Activated CD8-positive, alpha-beta T cell treated with anti-CD3 and anti-CD28 coated beads for 36 hours (primary cell): ENCODE measurements around the gene RIC1. TPM values are rescaled to one million over a fixed set of nuclear protein-coding genes. Genes with fewer than 3 reads are reported as not detected.
A peak's percentile ranks its signal among the peaks of the same experiment; 100 is the strongest.
"Not testable (repeated sequence)": the region's sequence is repeated elsewhere in the genome, so short reads cannot be mapped to it uniquely, and the experiment has no call there.

Source experiments
- ATAC-seq: fragments of 200-7000 bp; cut with Tn5 transposase; one replicate; pipeline ENCODE4 v1.10.0; 2021; ENCODE audit warnings: mild to moderate bottlenecking, moderate library complexity
- CTCF ChIA-PET: fragments of 350-600 bp; sonication (Branson Sonifier 250); formaldehyde crosslinking; loops from one replicate; lab custom pipeline; 2021; ENCODE audit warnings: antibody characterized with exemption; lab: Charles Lee
- POLR2A ChIA-PET: fragments of 350-600 bp; sonication (Branson Sonifier 250); formaldehyde crosslinking; loops from one replicate; lab custom pipeline; 2021; ENCODE audit warnings: antibody characterized with exemption; lab: Charles Lee
- DNase-seq: peaks from one replicate; pipeline ENCODE4 v3.0.0-alpha.2; 2020
- H3K27ac Mint-ChIP-seq: one replicate; pipeline ENCODE4 v1.8.0; 2021; ENCODE audit warnings: mild to moderate bottlenecking, mixed read lengths
- H3K27me3 Mint-ChIP-seq: one replicate; pipeline ENCODE4 v1.8.0; 2021; ENCODE audit warnings: mixed read lengths
- H3K36me3 Mint-ChIP-seq: one replicate; pipeline ENCODE4 v1.8.0; 2021; ENCODE audit warnings: low read depth, mixed read lengths
- H3K4me1 Mint-ChIP-seq: one replicate; pipeline ENCODE4 v1.8.0; 2021; ENCODE audit warnings: low read depth, mixed read lengths
- H3K4me3 Mint-ChIP-seq: one replicate; pipeline ENCODE4 v1.8.0; 2021; ENCODE audit warnings: mild to moderate bottlenecking, moderate library complexity, mixed read lengths
- H3K9me3 Mint-ChIP-seq: one replicate; pipeline ENCODE4 v1.8.0; 2021; ENCODE audit warnings: mixed read lengths
- CTCF ChIP-seq: fragments of 200-600 bp; IDR thresholded peaks from one replicate; pipeline ENCODE4 v1.8.0; 2022; ENCODE audit warnings: antibody characterized with exemption, mild to moderate bottlenecking
- intact Hi-C: fragments of 100-400 bp; cut with micrococcal nuclease; formaldehyde crosslinking; loops from one replicate; pipeline ENCODE4 v1.10.0; 2022
- total RNA-seq, 2 experiments: library from RNA; stranded (reverse); gene quantifications; one replicate each; pipeline ENCODE4 v1.2.3, GENCODE V29; 2021

Gene RIC1
- total RNA-seq, 2 experiments from 2014 or later, result 14.4 to 14.6 TPM

GRCh38 chr9:5667391-5667790 is 38.5 kb downstream of the RIC1 start:
- CTCF ChIA-PET, result interaction anchor here (0.5 to 0.7 kb wide), 2 partner anchors 9 to 15 kb away, joined by 3 read pairs; no protein-coding TSS in a partner anchor
- ATAC-seq, result no peak
- POLR2A ChIA-PET, result no interaction called here
- Mint-ChIP-seq H3K9me3 (peaks cover 20% of the 10 kb centered on the region), H3K36me3 (peaks cover 39% of the 10 kb centered on the region), H3K4me3 (no peak overlapping the region), H3K27me3 (no peaks in the 10 kb centered on the region), H3K4me1 (peaks cover 61% of the 10 kb centered on the region), H3K27ac (no peak overlapping the region)
- intact Hi-C loops, result no loop called here
- no peak for TF ChIP-seq CTCF
- no peak for DNase-seq

DNA sequence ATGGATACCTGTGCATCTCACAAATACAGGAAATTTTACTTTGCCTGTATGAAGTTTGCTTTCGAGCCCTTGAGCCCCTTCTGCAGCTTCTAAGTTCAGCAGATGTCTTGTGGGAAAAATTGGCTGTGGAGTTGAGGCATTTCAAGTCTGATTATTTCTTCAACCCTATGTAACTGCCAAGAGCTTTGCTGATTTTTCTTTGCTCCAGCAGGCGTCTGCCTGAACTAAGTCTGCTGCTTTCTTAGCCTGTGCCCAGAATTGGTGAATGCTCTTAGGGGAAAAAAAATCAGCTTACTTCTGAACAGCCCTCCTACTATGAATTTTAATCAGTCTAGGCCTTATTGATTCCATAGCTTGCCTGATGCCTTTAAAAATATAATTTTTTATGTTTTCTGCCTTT is 41.2 kb downstream of the RIC1 start:
- Mint-ChIP-seq H3K4me1 (peaks cover 56% of the 10 kb centered on the region), H3K9me3 (peaks cover 3% of the 10 kb centered on the region), H3K4me3 (no peak overlapping the region), H3K27ac (no peak overlapping the region), H3K27me3 (no peaks in the 10 kb centered on the region), H3K36me3 (peaks cover 18% of the 10 kb centered on the region)
- POLR2A ChIA-PET, result no interaction called here
- TF ChIP-seq CTCF, result no peak
- ATAC-seq, result no peak
- no peak for DNase-seq
- CTCF ChIA-PET, result no interaction called here
- intact Hi-C loops, result no loop called here

DNA sequence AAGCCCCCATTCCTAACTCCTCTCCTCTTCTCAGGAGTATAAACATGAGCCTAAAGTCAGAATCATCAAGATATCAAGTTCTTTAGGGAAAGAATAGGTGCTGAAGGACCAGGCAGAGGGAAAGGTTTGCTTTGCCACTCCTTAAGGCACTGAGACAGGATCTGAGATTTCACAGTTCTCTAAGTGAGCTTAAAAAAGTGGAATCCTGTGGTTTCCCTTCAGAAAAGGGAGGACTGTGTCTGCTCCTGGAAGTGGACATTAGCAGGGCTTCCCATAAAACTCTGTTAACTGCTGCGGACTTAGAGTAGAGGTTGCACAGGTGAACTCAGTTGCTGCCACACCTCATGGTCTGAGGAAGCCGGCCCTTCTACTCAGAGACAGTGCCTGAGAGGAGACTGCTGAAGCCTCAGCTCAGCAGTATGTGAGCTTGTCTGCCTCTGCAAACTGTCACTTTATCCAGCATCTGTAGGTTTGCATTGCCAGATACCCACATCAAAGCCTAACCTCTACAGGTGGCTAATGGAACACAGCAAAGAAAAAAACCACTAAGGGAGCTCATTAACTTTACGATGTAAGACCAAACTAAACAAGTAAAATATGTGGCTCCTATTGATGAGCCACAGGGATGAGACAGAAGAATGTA is 42.9 kb downstream of the RIC1 start:
- POLR2A ChIA-PET, result interaction anchor here (0.7 kb wide), 1 partner anchor 45 kb away, joined by 3 read pairs; no protein-coding TSS in a partner anchor
- intact Hi-C loops, result no loop called here

GRCh38 chr9:5675046-5675445 is 46.1 kb downstream of the RIC1 start:
- CTCF ChIA-PET, H3K36me3 Mint-ChIP-seq, H3K27me3 Mint-ChIP-seq, H3K9me3 Mint-ChIP-seq, DNase-seq, H3K4me3 Mint-ChIP-seq, intact Hi-C loops, POLR2A ChIA-PET, H3K27ac Mint-ChIP-seq, ATAC-seq: not testable (repeated sequence)
- peaks cover 20% of the 10 kb centered on the region for H3K4me1 Mint-ChIP-seq

More for the DNA sequence above, 42.9 kb downstream of the RIC1 start:
- H3K27me3 Mint-ChIP-seq, result no peaks in the 10 kb centered on the region
- H3K4me3 Mint-ChIP-seq, result no peak overlapping the region
- ATAC-seq, result peak; percentile 56
- TF ChIP-seq CTCF, result no peak
- H3K27ac Mint-ChIP-seq, result no peak overlapping the region
- peaks cover 41% of the 10 kb centered on the region for H3K4me1 Mint-ChIP-seq
- H3K36me3 Mint-ChIP-seq, result peaks cover 11% of the 10 kb centered on the region
- peaks cover 4% of the 10 kb centered on the region for H3K9me3 Mint-ChIP-seq
- CTCF ChIA-PET, result interaction anchor here (1.4 kb wide), 1 partner anchor 29 kb away, joined by 4 read pairs; no protein-coding TSS in a partner anchor
- DNase-seq, result peak; percentile 17

DNA sequence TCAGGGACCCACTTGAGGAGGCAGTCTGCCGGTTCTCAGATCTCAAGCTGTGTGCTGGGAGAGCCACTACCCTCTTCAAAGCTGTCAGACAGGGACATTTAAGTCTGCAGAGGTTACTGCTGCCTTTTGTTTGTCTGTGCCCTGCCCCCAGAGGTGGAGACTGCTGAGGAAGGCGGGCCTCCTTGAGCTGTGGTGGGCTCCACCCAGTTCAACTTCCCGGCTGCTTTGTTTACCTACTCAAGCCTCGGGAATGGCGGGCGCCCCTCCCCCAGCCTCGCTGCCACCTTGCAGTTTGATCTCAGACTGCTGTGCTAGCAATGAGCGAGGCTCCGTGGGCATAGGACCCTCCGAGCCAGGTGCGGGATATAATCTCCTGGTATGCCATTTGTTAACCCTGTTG is 54.7 kb downstream of the RIC1 start:
- CTCF ChIA-PET, DNase-seq, H3K27ac Mint-ChIP-seq, ATAC-seq, H3K4me3 Mint-ChIP-seq, POLR2A ChIA-PET, intact Hi-C loops, H3K27me3 Mint-ChIP-seq: not testable (repeated sequence)
- Mint-ChIP-seq H3K9me3 (peaks cover 26% of the 10 kb centered on the region), H3K4me1 (peaks cover 13% of the 10 kb centered on the region), H3K36me3 (peaks cover 37% of the 10 kb centered on the region)

GRCh38 chr9:5684101-5684500 is 55.2 kb downstream of the RIC1 start:
- peaks cover 36% of the 10 kb centered on the region for H3K36me3 Mint-ChIP-seq
- H3K9me3 Mint-ChIP-seq, result peaks cover 26% of the 10 kb centered on the region
- no peak for ATAC-seq
- no peak for DNase-seq
- H3K27ac Mint-ChIP-seq, result no peak overlapping the region
- CTCF ChIA-PET, result no interaction called here
- POLR2A ChIA-PET, result no interaction called here
- intact Hi-C loops, result no loop called here
- no peak overlapping the region for H3K4me3 Mint-ChIP-seq
- no peak for TF ChIP-seq CTCF
- peaks cover 13% of the 10 kb centered on the region for H3K4me1 Mint-ChIP-seq
- H3K27me3 Mint-ChIP-seq, result no peaks in the 10 kb centered on the region
